Subcutaneous abdominal adipose tissue (tissue), 5 donors: ENCODE data around the gene PLEKHA5.
"Not testable (repeated sequence)": the region's sequence is repeated elsewhere in the genome, so short reads cannot be mapped to it uniquely, and the experiment has no call there.

Source experiments
- H3K27ac ChIP-seq: one replicate; pipeline ENCODE4 v1.7.0; 2013; ENCODE audit warnings: low read depth, mild to moderate bottlenecking, inconsistent platforms, low read length, moderate library complexity
- H3K27me3 ChIP-seq, 5 donors: one replicate each; pipeline ENCODE4 v1.7.0; 2013; ENCODE audit warnings: low read length in 5 of 5, inconsistent platforms in 1 of 5; ENCODE audit not compliant: control insufficient read depth in 5 of 5, insufficient read depth in 4 of 5
- H3K36me3 ChIP-seq, 5 donors: one replicate each; pipeline ENCODE4 v1.7.0; 2013; ENCODE audit warnings: low read length in 5 of 5; ENCODE audit not compliant: control insufficient read depth in 5 of 5, insufficient read depth in 5 of 5
- H3K4me1 ChIP-seq, 5 donors: one replicate each; pipeline ENCODE4 v1.7.0; 2013; ENCODE audit warnings: low read length in 5 of 5, mild to moderate bottlenecking in 3 of 5, moderate library complexity in 1 of 5; ENCODE audit not compliant: control insufficient read depth in 5 of 5, insufficient read depth in 5 of 5
- H3K4me3 ChIP-seq, 5 donors: one replicate each; pipeline ENCODE4 v1.7.0; 2013; ENCODE audit warnings: low read length in 5 of 5, low read depth in 1 of 5
- H3K9ac ChIP-seq, 5 donors: one replicate each; pipeline ENCODE4 v1.7.0; 2013; ENCODE audit warnings: low read length in 5 of 5, mild to moderate bottlenecking in 4 of 5, moderate library complexity in 3 of 5
- H3K9me3 ChIP-seq, 5 donors: one replicate each; pipeline ENCODE4 v1.7.0; 2013; ENCODE audit warnings: low read length in 5 of 5; ENCODE audit not compliant: control insufficient read depth in 5 of 5
- donor health status: healthy.
- donor health status: healthy.
- donor health status: healthy.
- donor health status: healthy.
- donor health status: healthy.

Gene PLEKHA5

GRCh38 chr12:19129486-19130223 is at the start of gene PLEKHA5:
Gene PLEKHA5, plus strand, starts transcription at chr12:19129733. Its CDS starts 67 bp downstream, at chr12:19129800.
- peak within 1 kb of the TSS; percentile 87 to 93 (median 89) for H3K4me3 ChIP-seq
- no peaks in the 10 kb centered on the region for H3K36me3 ChIP-seq
- H3K9ac ChIP-seq: peak within 1 kb of the TSS; percentile 59 to 86 (median 76)
- H3K27me3 ChIP-seq: no peaks in the 10 kb centered on the region
- peaks cover 0 to 18% (median 14%) of the 10 kb centered on the region in 5 donors for H3K4me1 ChIP-seq
- peaks cover 0 to 13% (median 7%) of the 10 kb centered on the region in 5 donors for H3K9me3 ChIP-seq
- peak within 1 kb of the TSS; percentile 86 for H3K27ac ChIP-seq

DNA sequence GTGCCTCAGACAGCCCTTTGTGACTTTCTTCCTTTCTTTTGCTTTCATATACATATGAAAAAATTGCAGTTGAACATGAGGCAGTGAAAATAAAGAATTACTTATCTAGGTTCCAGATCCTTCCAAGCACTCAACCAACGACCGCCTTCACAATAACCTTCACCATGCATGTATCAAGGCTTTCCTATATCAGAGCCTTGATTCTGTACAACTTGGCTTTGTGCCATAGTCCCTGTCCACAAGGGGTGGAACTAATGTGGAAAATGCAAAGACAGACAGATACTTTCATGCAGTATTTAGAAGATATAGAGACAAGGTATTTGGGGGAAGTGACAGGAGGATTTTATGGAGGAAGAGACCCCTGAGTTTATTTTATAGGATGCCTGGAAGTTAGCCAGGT is 48.6 kb upstream of the PLEKHA5 start:
- H3K9ac ChIP-seq: no peak overlapping the region
- peaks cover 0 to 7% (median 0%) of the 10 kb centered on the region in 5 donors for H3K9me3 ChIP-seq
- no peaks in the 10 kb centered on the region for H3K36me3 ChIP-seq
- H3K27me3 ChIP-seq: no peaks in the 10 kb centered on the region
- no peak overlapping the region for H3K27ac ChIP-seq
- no peaks in the 10 kb centered on the region for H3K4me1 ChIP-seq
- no peak overlapping the region for H3K4me3 ChIP-seq

- no peaks in the 10 kb centered on the region for H3K36me3 ChIP-seq
- no peaks in the 10 kb centered on the region for H3K4me1 ChIP-seq
- no peak overlapping the region for H3K27ac ChIP-seq
- peaks cover 0 to 7% (median 0%) of the 10 kb centered on the region in 5 donors for H3K9me3 ChIP-seq
- no peaks in the 10 kb centered on the region for H3K27me3 ChIP-seq
- no peak overlapping the region for H3K4me3 ChIP-seq
- H3K9ac ChIP-seq: no peak overlapping the region
These were observed 47.1 kb upstream of the PLEKHA5 start for GRCh38 chr12:19082365-19082911.

DNA sequence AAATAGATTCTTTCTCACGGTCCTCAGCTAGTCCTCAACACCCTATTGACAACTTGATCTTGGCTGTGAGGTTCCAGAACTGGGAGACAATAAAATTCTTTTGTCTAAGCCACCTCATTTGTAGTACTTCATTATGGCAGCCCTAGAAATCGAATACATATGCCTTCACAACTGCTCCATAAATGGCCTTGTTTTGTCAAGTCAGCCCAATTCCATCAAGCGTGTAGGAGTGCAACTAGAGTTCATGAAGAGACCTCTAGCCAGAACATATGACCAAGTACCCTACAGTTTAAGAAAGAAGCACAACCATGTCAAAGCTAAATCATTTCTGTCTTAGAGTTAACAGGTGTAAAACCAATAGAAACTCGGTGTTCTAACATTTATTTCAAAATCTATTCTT is 45.0 kb upstream of the PLEKHA5 start:
- Histone ChIP-seq H3K27me3 (no peaks in the 10 kb centered on the region), H3K9me3 (peaks cover 0 to 7% (median 0%) of the 10 kb centered on the region in 5 donors), H3K4me3 (no peak overlapping the region), H3K36me3 (no peaks in the 10 kb centered on the region), H3K9ac (no peak overlapping the region), H3K27ac (no peak overlapping the region), H3K4me1 (no peaks in the 10 kb centered on the region)

DNA sequence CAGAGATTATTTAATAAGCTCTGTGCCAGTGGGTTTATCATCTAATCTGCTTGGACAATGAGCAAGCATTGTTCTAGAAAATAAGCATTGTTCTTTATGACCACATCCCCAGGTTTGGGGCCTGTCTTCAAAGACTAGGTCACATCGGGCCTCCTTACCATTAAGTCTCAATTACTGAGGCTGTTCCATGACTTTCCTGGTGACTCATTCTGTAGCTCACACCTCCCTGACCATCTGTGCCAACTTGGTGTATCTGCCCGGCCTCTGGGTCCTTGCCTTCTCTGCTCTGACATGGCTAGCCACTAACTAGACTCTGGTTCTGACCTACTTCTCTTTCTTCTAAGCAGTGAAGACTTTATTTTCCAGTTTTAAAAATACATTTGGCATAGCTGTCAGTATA is 44.4 kb upstream of the PLEKHA5 start:
- Histone ChIP-seq H3K27ac (no peak overlapping the region), H3K9ac (no peak overlapping the region), H3K27me3 (no peaks in the 10 kb centered on the region), H3K4me3 (no peak overlapping the region), H3K4me1 (no peaks in the 10 kb centered on the region), H3K9me3 (peaks cover 0 to 7% (median 0%) of the 10 kb centered on the region in 5 donors), H3K36me3 (no peaks in the 10 kb centered on the region)

DNA sequence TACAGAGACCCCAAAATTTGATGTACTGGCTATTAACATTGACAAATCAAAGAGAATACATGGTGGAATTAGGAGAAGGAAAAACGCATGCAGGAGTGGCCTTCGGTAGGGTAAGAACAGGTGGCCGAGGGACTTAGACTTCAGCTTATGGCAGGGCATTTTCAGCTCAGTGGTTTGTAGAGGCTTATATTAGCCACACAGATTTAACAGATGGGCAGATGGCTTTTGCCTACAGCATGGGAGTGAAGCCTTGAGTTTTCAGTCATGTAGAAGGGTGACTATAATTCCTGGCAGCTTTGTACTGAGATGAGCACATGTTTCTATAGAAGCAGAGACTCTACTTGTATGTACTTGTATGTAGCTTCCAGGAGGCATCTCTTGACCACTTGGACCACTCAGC is 40.9 kb upstream of the PLEKHA5 start:
- Histone ChIP-seq H3K9ac (no peak overlapping the region), H3K27me3 (no peaks in the 10 kb centered on the region), H3K27ac (no peak overlapping the region), H3K9me3 (peaks cover 0 to 7% (median 0%) of the 10 kb centered on the region in 5 donors), H3K4me3 (no peak overlapping the region), H3K36me3 (no peaks in the 10 kb centered on the region), H3K4me1 (no peaks in the 10 kb centered on the region)

DNA sequence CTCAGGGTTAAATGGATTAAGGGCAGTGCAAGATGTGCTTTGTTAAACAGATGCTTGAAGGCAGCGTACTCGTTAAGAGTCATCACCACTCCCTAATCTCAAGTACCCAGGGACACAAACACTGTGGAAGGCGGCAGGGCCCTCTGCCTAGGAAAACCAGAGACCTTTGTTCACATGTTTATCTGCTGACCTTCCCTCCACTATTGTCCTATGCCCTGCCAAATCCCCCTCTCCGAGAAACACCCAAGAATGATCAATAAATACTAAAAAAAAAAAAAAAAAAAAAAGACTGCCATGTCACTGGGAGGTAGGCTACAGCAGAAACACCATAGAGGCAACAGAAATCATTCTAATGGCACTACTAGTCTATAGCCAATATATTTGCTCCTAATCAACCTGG is 37.1 kb upstream of the PLEKHA5 start:
- not testable (repeated sequence) for H3K36me3 ChIP-seq, H3K27me3 ChIP-seq, H3K4me1 ChIP-seq, H3K4me3 ChIP-seq, H3K27ac ChIP-seq, H3K9ac ChIP-seq, H3K9me3 ChIP-seq

GRCh38 chr12:19093218-19093617 is 36.3 kb upstream of the PLEKHA5 start:
- H3K9me3 ChIP-seq: no peaks in the 10 kb centered on the region
- peaks cover 0 to 10% (median 0%) of the 10 kb centered on the region in 5 donors for H3K4me1 ChIP-seq
- H3K27ac ChIP-seq: no peak overlapping the region
- no peaks in the 10 kb centered on the region for H3K27me3 ChIP-seq
- H3K36me3 ChIP-seq: no peaks in the 10 kb centered on the region
- no peak overlapping the region for H3K9ac ChIP-seq
- H3K4me3 ChIP-seq: no peak overlapping the region

- Histone ChIP-seq H3K4me1 (peaks cover 0 to 10% (median 0%) of the 10 kb centered on the region in 5 donors), H3K27ac (no peak overlapping the region), H3K27me3 (no peaks in the 10 kb centered on the region), H3K36me3 (no peaks in the 10 kb centered on the region), H3K4me3 (no peak overlapping the region), H3K9ac (no peak overlapping the region), H3K9me3 (no peaks in the 10 kb centered on the region)
These were observed 34.2 kb upstream of the PLEKHA5 start for GRCh38 chr12:19095331-19095730.

DNA sequence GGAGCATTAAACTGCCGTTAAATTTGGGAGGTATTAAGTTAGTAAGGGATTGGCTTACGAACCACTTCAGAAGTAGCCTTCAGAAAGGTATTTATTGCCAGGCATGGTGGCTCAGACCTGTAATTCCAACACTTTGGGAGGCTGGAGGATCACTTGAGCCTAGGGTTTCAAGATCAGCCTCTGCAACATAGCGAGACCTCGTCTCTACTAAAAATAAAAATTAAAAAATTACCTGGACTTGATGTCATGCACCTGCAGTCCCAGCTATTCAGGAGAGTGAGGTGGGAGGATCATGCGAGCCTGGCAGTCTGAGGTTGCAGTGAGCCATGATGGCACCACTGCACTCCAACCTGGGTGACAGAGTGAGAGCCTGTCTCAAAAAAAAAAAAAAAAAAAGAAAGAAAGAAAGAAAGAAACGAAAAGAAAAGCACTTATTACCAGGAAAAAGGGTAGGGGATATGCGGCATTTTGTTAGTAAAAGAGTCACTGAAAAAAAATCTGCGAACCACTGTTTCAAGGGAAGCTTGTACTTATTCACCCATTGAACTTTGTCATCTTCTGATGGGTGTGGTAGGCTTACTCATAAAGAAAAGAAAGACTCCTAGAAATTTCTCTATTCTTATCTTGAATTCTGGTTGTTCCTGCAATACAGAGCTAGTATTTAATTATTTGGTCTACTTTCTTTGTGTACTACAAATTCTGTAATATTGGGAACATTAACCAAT is 33.6 kb upstream of the PLEKHA5 start:
- H3K27ac ChIP-seq: no peak overlapping the region
- H3K4me3 ChIP-seq: no peak overlapping the region
- no peaks in the 10 kb centered on the region for H3K9me3 ChIP-seq
- no peaks in the 10 kb centered on the region for H3K36me3 ChIP-seq
- H3K9ac ChIP-seq: no peak overlapping the region
- H3K27me3 ChIP-seq: no peaks in the 10 kb centered on the region
- H3K4me1 ChIP-seq: peaks cover 0 to 10% (median 0%) of the 10 kb centered on the region in 5 donors
